RWPE1 (cell line): ENCODE data around the gene TUBGCP3.

Experiments used
- CTCF ChIA-PET: fragments of 350-600 bp; sonication (Branson Sonifier 250); formaldehyde crosslinking; extraction: SDS; loops from one replicate; lab custom pipeline; 2021; lab: Yijun Ruan, JAX
- POLR2A ChIA-PET: fragments of 400-600 bp; formaldehyde crosslinking; extraction: SDS; loops from one replicate; lab custom pipeline; 2020; ENCODE audit warnings: antibody characterized with exemption; ENCODE audit not compliant: low non-redundant PET; lab: Yijun Ruan, JAX
- DNase-seq: peaks from one replicate; pipeline ENCODE4 v3.0.0; 2012; ENCODE audit warnings: low spot score
- H3K27ac ChIP-seq: fragments of 450-650 bp; 2 replicates; pipeline ENCODE4 v1.5.1; 2017
- TF ChIP-seq, protein P1 (sequence below): fragments of 450-650 bp; conservative IDR thresholded peaks from 2 replicates; pipeline ENCODE4 v1.5.1; 2017; ENCODE audit warnings: low read depth, mild to moderate bottlenecking

TUBGCP3 gene

DNA sequence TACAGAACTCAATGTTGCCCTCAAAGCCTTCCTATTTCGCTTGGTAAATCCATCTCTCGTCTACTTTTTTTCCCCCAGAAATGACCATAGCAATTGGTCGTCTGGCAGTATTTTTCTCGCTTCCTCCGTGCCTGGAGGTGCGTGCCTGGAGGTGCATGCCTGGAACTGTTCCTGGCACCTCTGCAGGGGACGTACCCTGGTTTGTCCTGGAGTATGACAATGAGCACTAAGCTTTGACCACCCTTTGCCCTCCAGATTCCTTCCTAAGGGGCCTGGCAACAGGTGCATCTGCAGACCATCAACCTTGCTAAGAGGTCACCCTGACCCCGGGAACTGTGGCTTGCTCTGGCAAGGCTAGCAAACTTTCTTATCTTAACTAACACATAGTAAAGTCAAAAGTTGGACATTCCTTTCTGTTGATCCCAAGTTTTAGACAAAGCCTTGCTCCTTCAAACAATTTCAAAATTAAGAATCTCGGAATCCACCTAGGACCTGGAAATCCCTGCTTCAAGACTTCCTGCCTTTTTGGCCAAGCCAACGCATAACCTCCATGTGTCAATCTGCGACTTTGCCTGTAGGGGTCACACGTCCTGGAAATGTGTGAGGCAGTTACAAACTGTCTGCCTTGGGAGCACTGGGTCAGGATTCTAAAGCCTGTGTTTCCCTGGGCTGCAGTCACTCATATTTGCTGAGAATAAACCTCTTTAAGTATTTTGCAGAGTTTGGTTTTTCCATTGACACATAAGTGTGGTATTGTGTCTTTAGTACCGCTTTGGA is 28.8 kb upstream of the TUBGCP3 start:
- no peak for DNase-seq
- no peak overlapping the region for H3K27ac ChIP-seq
- ChIA-PET CTCF (interaction anchor here (0.8 kb wide), 1 partner anchor 10 kb away, joined by 3 read pairs; no protein-coding TSS in a partner anchor), POLR2A (no interaction called here)
- TF ChIP-seq, protein P1, sequence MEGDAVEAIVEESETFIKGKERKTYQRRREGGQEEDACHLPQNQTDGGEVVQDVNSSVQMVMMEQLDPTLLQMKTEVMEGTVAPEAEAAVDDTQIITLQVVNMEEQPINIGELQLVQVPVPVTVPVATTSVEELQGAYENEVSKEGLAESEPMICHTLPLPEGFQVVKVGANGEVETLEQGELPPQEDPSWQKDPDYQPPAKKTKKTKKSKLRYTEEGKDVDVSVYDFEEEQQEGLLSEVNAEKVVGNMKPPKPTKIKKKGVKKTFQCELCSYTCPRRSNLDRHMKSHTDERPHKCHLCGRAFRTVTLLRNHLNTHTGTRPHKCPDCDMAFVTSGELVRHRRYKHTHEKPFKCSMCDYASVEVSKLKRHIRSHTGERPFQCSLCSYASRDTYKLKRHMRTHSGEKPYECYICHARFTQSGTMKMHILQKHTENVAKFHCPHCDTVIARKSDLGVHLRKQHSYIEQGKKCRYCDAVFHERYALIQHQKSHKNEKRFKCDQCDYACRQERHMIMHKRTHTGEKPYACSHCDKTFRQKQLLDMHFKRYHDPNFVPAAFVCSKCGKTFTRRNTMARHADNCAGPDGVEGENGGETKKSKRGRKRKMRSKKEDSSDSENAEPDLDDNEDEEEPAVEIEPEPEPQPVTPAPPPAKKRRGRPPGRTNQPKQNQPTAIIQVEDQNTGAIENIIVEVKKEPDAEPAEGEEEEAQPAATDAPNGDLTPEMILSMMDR, result peak; percentile 19; the same call in 1 of the 2 replicates

DNA sequence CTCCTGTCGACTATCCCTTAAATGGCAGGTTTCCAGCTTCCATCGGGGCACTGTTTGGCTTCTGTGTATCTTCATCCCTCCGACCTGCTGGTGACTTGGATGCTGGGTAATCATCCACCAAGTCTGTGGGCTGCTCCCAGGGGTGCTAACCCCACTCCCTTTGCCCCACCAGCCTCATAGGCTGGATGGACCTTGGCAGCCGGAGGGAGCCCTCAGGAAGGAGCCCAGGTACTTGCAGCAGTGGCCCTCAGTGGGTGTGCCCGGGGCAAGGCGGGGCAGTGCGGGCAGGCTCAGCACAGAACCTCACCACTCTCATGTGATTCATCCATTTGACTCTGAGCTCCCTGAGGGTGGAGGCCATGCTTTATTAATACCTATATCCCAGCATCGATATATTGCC is 27.4 kb upstream of the TUBGCP3 start:
- TF ChIP-seq, protein P1, result no peak
- ChIA-PET CTCF (interaction anchor here (0.6 to 0.8 kb wide), 2 partner anchors 9 to 165 kb away, joined by 3 read pairs; no protein-coding TSS in a partner anchor), POLR2A (no interaction called here)
- DNase-seq, result peak; percentile 14
- H3K27ac ChIP-seq, result no peak overlapping the region

DNA sequence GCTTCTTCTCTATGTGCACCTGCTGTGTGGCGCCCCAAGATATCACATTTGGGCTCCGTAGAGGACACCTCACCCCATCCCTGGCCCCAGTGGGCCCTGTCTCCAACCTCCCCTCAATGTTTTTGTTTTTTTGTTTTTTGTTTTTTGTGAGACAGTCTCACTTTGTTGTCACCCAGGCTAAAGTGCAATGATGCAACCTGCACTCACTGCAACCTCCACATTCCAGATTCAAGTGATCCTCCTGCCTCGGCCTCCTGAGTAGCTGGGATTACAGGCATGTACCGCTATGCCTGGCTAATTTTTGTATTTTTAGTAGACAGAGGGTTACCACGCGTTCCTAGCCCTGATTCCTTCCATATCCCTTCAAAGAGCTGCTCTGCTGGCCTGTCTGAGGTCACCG is 26.9 kb upstream of the TUBGCP3 start:
- H3K27ac ChIP-seq, result no peak overlapping the region
- TF ChIP-seq, protein P1, result no peak
- no peak for DNase-seq
- ChIA-PET CTCF (interaction anchor here (0.6 kb wide), 2 partner anchors 165 to 1141 kb away, joined by 3 read pairs; no protein-coding TSS in a partner anchor), POLR2A (no interaction called here)

DNA sequence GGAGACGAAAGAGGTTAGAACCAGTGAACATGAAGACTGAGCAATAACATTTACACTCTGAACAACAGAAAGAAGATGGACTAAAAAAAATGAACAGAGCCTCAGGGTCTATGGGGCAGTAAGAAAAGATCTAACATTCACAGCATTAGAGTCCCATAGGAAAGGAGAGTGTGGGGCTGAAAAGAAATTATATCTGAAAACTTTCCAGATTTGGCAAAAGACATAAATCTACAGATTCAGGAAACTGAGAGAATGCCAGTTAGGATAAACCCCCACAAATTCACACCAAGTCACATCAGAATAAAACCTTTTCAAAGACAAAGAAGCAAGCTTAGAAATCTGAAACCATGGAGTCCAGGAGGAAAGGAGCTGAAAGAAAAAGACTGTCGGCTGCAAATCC is 20.3 kb upstream of the TUBGCP3 start:
- TF ChIP-seq, protein P1, result no peak
- POLR2A ChIA-PET, result no interaction called here

DNA sequence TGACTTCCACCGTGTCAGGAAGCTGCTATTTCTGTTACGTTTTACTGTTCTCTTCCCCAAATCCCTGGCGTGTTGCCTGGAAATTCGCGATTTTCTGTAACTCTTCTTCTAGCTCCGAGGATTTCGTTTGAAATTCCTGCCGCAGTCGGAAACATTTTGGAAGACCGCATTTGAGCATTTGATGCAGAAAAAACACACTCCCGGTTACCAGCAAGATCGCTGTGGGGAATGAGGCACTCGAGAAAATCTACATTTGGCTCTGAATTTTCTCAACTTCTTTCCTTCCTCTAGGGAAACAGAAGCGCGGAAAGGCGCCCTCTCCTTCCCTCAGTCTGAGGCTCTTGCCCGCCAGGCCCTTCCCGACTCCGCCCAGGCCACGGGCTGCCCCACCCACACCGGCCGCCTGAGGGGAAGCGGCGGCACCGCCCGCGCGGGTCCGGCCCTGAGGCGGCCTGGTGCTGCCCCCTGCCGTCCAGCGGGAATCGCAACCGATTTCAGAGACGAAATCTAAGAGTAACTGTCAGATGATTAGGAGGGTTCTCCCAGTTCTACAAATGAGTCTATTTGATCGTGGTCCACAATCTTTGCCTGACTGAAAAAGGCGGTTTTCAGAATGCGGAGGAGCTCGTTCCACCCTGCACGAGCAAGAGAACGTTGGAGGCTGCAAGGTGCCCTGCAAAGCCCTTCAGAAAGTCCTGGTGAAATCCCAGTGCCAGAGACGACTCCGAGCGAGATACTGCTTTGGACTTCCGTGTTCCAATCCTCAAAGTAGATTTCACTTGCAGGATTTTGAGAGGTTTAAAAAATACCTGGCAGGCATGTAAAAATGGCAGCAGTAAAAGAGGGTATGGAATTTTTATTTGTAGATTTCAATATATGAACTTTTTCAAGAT is 18.4 kb upstream of the TUBGCP3 start:
- TF ChIP-seq, protein P1, result peak; percentile 92
- H3K27ac ChIP-seq, result peak overlapping the region; percentile 53
- DNase-seq, result peak; percentile 88
- POLR2A ChIA-PET, result no interaction called here
- CTCF ChIA-PET, result interaction anchor here (0.6 to 1.5 kb wide), 10 partner anchors 10 to 1291 kb away, joined by 3 to 7 read pairs (median 3); no protein-coding TSS in a partner anchor

More for the DNA sequence above, 20.3 kb upstream of the TUBGCP3 start:
- CTCF ChIA-PET, result interaction anchor here (0.7 kb wide), 2 partner anchors 33 to 1891 kb away, joined by 4 to 5 read pairs; no protein-coding TSS in a partner anchor
- H3K27ac ChIP-seq, result no peak overlapping the region
- no peak for DNase-seq

DNA sequence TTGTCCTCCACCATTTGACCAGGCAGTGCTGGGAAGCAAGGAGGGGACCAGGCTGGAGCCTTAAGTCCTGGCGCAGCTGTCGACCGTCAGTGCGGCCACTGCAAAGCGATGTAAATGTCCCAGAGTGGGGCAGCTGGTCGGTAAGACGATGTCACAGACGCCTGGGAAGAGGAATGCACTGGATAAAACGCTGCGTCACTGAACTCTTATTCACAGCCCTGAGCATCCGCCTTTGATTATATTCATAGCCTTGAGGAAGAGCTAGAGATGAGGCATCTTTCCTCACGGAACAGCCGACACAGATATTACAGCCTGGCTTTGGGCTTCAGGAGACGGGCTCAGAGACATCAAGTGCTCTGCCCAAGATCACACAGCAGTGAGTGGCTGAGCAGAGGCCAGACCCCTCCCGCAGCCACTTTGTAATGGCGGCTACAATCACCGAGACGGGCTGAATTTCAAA is 17.6 kb upstream of the TUBGCP3 start:
- TF ChIP-seq, protein P1, result no peak
- H3K27ac ChIP-seq, result no peak overlapping the region
- ChIA-PET POLR2A (no interaction called here), CTCF (interaction anchor here (0.7 to 1.5 kb wide), 5 partner anchors 16 to 1290 kb away, joined by 3 to 7 read pairs (median 3); no protein-coding TSS in a partner anchor)
- no peak for DNase-seq
